ENCODE results near the gene HSD17B7. TPM values are rescaled to one million over a fixed set of nuclear protein-coding genes. Genes with fewer than 3 reads are reported as not detected.
A peak's percentile ranks its signal among the peaks of the same experiment; 100 is the strongest.

Gene HSD17B7
- total RNA-seq, 4 donors from 2014 or later: 6.8 to 11.3 (median 9.7) TPM

- Histone ChIP-seq H3K27me3 (no peaks in the 10 kb centered on the region), H3K9me3 (peaks cover 0 to 13% (median 0%) of the 10 kb centered on the region in 3 donors), H3K4me1 (no peaks in the 10 kb centered on the region), H3K4me3 (no peak overlapping the region), H3K27ac (no peak overlapping the region), H3K36me3 (no peaks in the 10 kb centered on the region)
- no peak for ATAC-seq
- TF ChIP-seq CTCF (IDR thresholded peaks at IDR 0.05) (no peak), POLR2AphosphoS5 (IDR thresholded peaks at IDR 0.05) (no peak), POLR2A (IDR thresholded peaks at IDR 0.05) (no peak), EP300 (IDR thresholded peaks at IDR 0.05) (no peak)
These were observed 49.8 kb downstream of the HSD17B7 start for GRCh38 chr1:162840250-162840839.

GRCh38 chr1:162844153-162844552 is 53.7 kb downstream of the HSD17B7 start:
- TF ChIP-seq POLR2A (IDR thresholded peaks at IDR 0.05) (no peak), EP300 (IDR thresholded peaks at IDR 0.05) (no peak), CTCF (IDR thresholded peaks at IDR 0.05) (no peak), POLR2AphosphoS5 (IDR thresholded peaks at IDR 0.05) (no peak)
- no peak for ATAC-seq

GRCh38 chr1:162846256-162847212 is 56.0 kb downstream of the HSD17B7 start:
- no peak for TF ChIP-seq CTCF (IDR thresholded peaks at IDR 0.05)
- TF ChIP-seq POLR2AphosphoS5 (IDR thresholded peaks at IDR 0.05): no peak
- TF ChIP-seq EP300 (IDR thresholded peaks at IDR 0.05): no peak
- no peak for TF ChIP-seq POLR2A (IDR thresholded peaks at IDR 0.05)
- Histone ChIP-seq H3K9me3 (no peaks in the 10 kb centered on the region), H3K4me1 (no peaks in the 10 kb centered on the region), H3K27me3 (no peaks in the 10 kb centered on the region), H3K4me3 (no peak overlapping the region), H3K36me3 (no peaks in the 10 kb centered on the region), H3K27ac (no peak overlapping the region)
- 90 to 93% methylated on average over 5 to 16 of the region's 16 CpGs for WGBS, 2 donors (ENCODE audit: low coverage in 1 of 2)
- ATAC-seq: no peak

More at GRCh38 chr1:162844153-162844552, 53.7 kb downstream of the HSD17B7 start:
- Histone ChIP-seq H3K4me3 (no peak overlapping the region), H3K27ac (no peak overlapping the region), H3K27me3 (no peaks in the 10 kb centered on the region), H3K9me3 (peaks cover 0 to 3% (median 0%) of the 10 kb centered on the region in 3 donors), H3K4me1 (no peaks in the 10 kb centered on the region), H3K36me3 (no peaks in the 10 kb centered on the region)
- 75 to 83% methylated on average over 1 of the region's 1 CpG for WGBS, 2 donors (ENCODE audit: low coverage in 1 of 2)

GRCh38 chr1:162847839-162848453 is 57.4 kb downstream of the HSD17B7 start:
- H3K4me3 ChIP-seq: no peak overlapping the region
- no peaks in the 10 kb centered on the region for H3K4me1 ChIP-seq
- ATAC-seq: no peak
- no peaks in the 10 kb centered on the region for H3K27me3 ChIP-seq
- H3K36me3 ChIP-seq: no peaks in the 10 kb centered on the region
- no peak overlapping the region for H3K27ac ChIP-seq
- 5 to 33% methylated on average over 2 to 3 of the region's 3 CpGs for WGBS, 2 donors (ENCODE audit: low coverage in 1 of 2)
- no peaks in the 10 kb centered on the region for H3K9me3 ChIP-seq
- TF ChIP-seq POLR2AphosphoS5 (IDR thresholded peaks at IDR 0.05) (no peak), CTCF (IDR thresholded peaks at IDR 0.05) (peak; percentile 81 to 95 (median 89))

Data from gastroesophageal sphincter (tissue), 4 donors.